C4-2B (cell line): ENCODE measurements around the gene TPPP3.

Source experiments
- ZFX ChIP-seq: fragments of 450-650 bp; IDR thresholded peaks from 2 replicates; pipeline ENCODE4 v1.6.1; 2017
- TF ChIP-seq, protein P1 (sequence below): fragments of 450-650 bp; conservative IDR thresholded peaks from 2 replicates; pipeline ENCODE4 v1.5.1; 2017; ENCODE audit warnings: mild to moderate bottlenecking

GRCh38 chr16:67399749-67400704, 6.7 kb upstream of the TPPP3 start:
- TF ChIP-seq, protein P1, sequence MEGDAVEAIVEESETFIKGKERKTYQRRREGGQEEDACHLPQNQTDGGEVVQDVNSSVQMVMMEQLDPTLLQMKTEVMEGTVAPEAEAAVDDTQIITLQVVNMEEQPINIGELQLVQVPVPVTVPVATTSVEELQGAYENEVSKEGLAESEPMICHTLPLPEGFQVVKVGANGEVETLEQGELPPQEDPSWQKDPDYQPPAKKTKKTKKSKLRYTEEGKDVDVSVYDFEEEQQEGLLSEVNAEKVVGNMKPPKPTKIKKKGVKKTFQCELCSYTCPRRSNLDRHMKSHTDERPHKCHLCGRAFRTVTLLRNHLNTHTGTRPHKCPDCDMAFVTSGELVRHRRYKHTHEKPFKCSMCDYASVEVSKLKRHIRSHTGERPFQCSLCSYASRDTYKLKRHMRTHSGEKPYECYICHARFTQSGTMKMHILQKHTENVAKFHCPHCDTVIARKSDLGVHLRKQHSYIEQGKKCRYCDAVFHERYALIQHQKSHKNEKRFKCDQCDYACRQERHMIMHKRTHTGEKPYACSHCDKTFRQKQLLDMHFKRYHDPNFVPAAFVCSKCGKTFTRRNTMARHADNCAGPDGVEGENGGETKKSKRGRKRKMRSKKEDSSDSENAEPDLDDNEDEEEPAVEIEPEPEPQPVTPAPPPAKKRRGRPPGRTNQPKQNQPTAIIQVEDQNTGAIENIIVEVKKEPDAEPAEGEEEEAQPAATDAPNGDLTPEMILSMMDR: no peak
- TF ChIP-seq ZFX: no peak
